T-helper 9 cell (primary cell): Measurements from ENCODE around the gene KLRC3.
"Not testable (repeated sequence)": the region's sequence is repeated elsewhere in the genome, so short reads cannot be mapped to it uniquely, and the experiment has no call there.

Experiments
- DNase-seq: peaks from one replicate; pipeline ENCODE4 v3.0.0-alpha.2; 2020

KLRC3 gene

DNA sequence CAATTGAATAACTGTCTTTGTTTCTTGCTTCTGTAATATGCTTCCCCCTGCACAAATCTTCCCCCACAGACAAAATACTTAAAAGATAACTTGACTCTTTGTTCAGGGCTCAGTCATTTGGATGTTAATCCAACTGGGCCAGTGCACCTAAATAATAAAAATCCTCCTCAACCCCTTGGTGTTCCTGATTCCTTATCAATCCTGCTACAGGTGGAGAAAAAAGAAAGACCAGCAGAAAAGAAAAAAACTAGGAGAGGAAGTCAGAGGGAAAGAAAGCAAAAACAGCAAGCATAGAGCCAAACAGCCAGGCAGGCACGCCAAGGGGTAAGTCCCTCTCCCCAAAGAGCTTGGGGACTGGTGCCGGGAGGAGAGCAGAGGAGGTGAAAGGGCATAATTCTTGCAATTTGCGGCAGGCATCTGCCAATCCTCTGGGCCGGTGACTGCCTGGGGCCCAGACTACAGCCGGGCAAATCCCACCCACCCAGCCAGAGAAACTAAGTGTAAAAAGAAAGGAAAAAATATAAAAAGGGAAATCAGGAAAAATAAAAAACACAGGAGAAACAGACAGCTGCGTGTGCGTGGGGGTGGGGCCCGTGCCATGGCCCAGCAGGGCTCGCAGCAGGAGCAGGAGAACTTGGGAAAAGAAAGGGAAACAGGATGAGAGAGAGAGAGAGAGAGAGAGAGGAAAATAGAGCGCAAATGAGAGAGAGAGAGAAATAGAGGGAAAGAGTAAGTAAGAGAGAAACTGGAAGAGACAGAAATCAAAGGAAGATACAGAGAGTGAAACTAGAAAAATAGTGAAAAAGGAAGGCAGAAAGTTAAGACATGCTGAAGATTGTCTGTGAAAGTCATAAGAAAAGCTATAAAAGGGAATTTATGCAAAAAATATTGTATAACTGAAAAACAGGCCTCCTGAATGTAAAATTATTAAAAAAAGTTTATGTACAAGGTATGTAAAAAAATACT lies 51.9 kb downstream of the KLRC3 start:
- DNase-seq, result no peak

GRCh38 chr12:10367714-10368113 lies 52.7 kb downstream of the KLRC3 start:
- not testable (repeated sequence) for DNase-seq

DNA sequence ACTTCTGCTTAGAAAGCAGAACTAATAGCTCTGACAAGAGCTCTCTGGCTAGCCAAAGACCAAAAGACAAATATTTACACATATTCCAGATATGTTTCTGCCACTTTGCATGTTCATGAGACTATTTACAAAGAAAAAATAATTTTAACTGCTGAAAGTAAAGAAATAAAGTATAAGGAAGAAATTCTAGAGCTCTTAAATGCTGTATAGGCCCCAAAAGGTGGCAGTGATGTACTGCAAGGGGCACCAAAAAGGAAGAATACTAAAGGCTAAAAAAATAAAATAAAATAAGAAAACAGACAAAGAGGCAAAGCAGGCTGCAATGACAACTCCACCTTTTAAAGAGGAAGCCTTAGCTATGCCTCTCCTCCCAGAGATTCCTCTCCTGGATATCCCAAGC lies 53.5 kb downstream of the KLRC3 start:
- no peak for DNase-seq

DNA sequence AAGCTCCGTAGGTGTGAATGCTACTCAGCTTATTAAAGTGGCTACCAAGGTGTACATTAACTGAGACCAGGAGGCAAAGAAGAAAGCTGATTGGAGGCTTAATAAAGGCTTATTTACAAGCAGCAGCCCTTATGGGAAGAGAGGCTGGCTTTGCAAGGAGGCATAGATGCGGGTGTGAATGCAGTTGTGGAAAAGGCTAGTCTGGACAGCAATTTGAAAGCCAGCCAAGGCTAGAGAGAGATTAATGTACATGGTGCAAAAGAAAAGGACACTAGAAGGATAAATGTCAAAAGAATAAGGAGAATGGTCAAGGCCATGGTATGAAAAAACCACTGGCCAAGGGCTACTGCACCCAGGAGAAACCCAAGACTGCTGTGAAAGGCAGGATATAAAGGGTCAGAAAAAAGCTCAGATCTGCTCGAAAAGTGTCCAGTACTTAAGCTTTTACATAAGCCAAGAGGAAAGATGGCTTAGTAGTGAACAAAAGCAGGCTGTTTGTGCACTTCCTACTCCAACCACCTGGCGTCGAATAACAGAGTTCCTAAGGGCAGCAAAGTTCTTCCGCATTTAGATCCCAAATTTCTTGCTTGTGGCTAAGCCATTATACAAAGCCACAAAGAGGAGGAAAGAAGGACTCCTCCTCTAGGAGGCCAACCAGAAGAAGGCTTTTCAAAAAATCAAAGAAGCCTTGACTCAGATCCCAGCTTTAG lies 54.5 kb downstream of the KLRC3 start:
- DNase-seq, result no peak

- DNase-seq, result peak; percentile 19
These were observed 55.4 kb downstream of the KLRC3 start for GRCh38 chr12:10364815-10365622.

- no peak for DNase-seq
These were observed 56.2 kb downstream of the KLRC3 start for GRCh38 chr12:10363914-10364814.

DNA sequence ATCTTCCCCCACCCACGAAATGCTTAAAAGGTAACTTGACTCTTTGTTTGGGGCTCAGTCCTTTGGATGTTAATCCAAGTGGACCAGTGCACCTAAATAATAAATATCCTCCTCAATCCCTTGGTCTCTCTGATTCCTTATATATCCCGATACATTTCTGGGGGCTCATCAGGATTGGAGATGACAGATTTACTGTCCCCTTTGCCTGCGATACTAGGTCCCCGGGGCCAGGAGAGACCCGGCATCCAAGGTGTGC lies 56.8 kb downstream of the KLRC3 start:
- DNase-seq, result no peak

DNA sequence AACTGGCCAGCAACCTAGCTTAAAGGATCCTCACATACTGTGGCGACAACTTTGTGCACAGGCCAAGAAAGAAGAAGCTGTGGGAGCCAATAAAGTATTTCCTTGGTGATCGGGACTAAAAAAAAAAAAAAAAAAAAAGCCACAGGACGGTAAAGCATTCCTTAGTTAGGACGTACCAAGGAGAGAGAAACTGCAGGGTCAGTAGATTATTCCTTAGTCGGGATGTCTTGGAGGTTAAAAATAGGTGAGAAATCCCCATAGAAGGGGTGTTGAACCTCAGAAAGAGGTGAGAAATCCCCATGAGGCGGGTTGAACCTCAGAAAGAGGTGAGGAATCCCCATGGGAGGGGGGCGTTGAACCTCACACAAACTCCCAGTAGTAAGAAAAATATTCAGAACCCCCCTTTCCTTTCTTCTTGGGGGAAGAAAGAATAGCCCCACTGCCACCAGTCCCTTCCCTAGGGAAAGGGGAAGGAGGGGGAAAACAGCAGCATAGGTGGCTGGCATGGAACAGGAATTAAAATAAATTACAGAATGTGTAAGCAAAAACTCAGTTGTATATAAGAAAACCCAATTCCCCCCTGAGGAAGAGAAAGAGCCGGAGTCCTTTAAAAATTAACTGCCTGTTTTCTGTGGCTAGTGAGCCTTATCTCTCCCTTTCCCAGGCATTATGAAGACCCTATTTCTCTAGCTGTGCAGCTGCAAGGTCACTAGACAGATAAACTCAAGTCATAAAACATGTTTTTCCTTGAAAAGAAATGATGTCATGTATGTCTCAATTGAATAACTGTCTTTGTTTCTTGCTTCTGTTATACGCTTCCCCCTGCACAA lies 57.4 kb downstream of the KLRC3 start:
- no peak for DNase-seq

DNA sequence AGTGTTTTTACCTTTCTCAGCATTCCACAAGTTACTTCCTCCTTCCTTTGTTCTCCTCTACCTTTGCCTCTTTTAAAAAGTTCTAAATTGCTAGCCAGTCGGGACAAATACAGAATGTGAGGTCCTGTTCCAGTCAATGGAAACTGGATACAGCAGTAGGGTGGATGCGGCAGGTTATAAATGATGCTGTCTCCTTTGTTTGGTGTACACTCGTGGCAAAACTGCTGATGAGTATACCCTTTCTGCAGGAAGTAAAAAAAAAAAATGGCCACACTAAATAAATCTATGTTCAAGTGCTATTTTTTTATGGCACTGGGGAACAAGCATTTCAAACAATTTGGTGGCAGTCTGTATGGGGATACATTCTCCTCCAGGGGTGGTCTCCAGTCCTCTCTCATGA lies 58.1 kb downstream of the KLRC3 start:
- no peak for DNase-seq
